OCI-LY7 (cell line): ENCODE data around the gene GLMP. TPM values are rescaled to one million over a fixed set of nuclear protein-coding genes. Genes with fewer than 3 reads are reported as not detected.

Source experiments
- BruUV-seq: library from RNA; stranded (reverse); fragments of 400-500 nt; replicated peaks from 2 replicates; lab custom pipeline; 2021; lab: Mats Ljungman, UMichigan
- CTCF ChIA-PET: fragments of 300-600 bp; sonication (Branson Sonifier 250); formaldehyde crosslinking; loops from one replicate; lab custom pipeline; 2022; ENCODE audit warnings: antibody characterized with exemption; ENCODE audit not compliant: unreplicated experiment; lab: Charles Lee
- POLR2A ChIA-PET: fragments of 300-600 bp; sonication (Branson Sonifier 250); formaldehyde crosslinking; loops from one replicate; lab custom pipeline; 2022; ENCODE audit warnings: antibody characterized with exemption; lab: Charles Lee
- DNase-seq: peaks from one replicate; pipeline ENCODE4 v3.0.0-alpha.2; 2015; ENCODE audit warnings: low spot score
- H2AFZ ChIP-seq: fragments of 200-600 bp; sonication (generic), shearing (Covaris generic); 2 replicates; pipeline ENCODE4 v1.6.1; 2014; ENCODE audit warnings: mild to moderate bottlenecking, antibody characterized with exemption, low read length, moderate library complexity
- H3K27ac ChIP-seq: fragments of 200-600 bp; sonication (generic); 2 replicates; pipeline ENCODE4 v1.5.1; 2014; ENCODE audit warnings: mixed run types, low read depth, mild to moderate bottlenecking, moderate library complexity, low read length, inconsistent platforms; ENCODE audit not compliant: poor library complexity, severe bottlenecking
- H3K36me3 ChIP-seq: fragments of 200-600 bp; sonication (generic); 2 replicates; pipeline ENCODE4 v1.6.1; 2014; ENCODE audit warnings: mild to moderate bottlenecking, antibody characterized with exemption, low read length, moderate library complexity, mixed read lengths; ENCODE audit not compliant: insufficient read depth
- H3K4me1 ChIP-seq: fragments of 200-600 bp; sonication (generic); 2 replicates; pipeline ENCODE4 v1.5.1; 2014; ENCODE audit warnings: mild to moderate bottlenecking, low read length; ENCODE audit not compliant: insufficient read depth, poor library complexity, severe bottlenecking
- H3K4me2 ChIP-seq: fragments of 200-600 bp; sonication (generic); 2 replicates; pipeline ENCODE4 v1.6.1; 2014; ENCODE audit warnings: mild to moderate bottlenecking, low read length
- H3K4me3 ChIP-seq: fragments of 200-600 bp; sonication (generic); 2 replicates; pipeline ENCODE4 v1.5.1; 2014; ENCODE audit warnings: mild to moderate bottlenecking, low read depth, low read length; ENCODE audit not compliant: poor library complexity, severe bottlenecking
- H3K79me2 ChIP-seq: fragments of 200-600 bp; sonication (generic); 2 replicates; pipeline ENCODE4 v1.6.1; 2016; ENCODE audit warnings: low read depth, mild to moderate bottlenecking, low read length, moderate library complexity, mixed read lengths; ENCODE audit not compliant: insufficient read depth
- H3K9me2 ChIP-seq: fragments of 200-600 bp; sonication (generic); 2 replicates; pipeline ENCODE4 v1.6.1; 2016; ENCODE audit warnings: mild to moderate bottlenecking, low read length, mixed read lengths; ENCODE audit not compliant: insufficient read depth
- H3K9me3 ChIP-seq: fragments of 200-600 bp; sonication (generic); 2 replicates; pipeline ENCODE4 v1.6.1; 2014; ENCODE audit warnings: mild to moderate bottlenecking, mixed run types, low read length, mixed read lengths
- H4K20me1 ChIP-seq: fragments of 200-600 bp; sonication (generic); 2 replicates; pipeline ENCODE4 v1.6.1; 2014; ENCODE audit warnings: mild to moderate bottlenecking, antibody characterized with exemption, low read length, moderate library complexity, mixed read lengths; ENCODE audit not compliant: insufficient read depth
- CTCF ChIP-seq: fragments of 200-600 bp; sonication (generic); conservative IDR thresholded peaks from 2 replicates; pipeline ENCODE4 v1.5.1; 2014; ENCODE audit warnings: mild to moderate bottlenecking, antibody characterized with exemption, low read length, moderate library complexity, mixed read lengths
- EZH2phosphoT487 ChIP-seq: fragments of 200-600 bp; sonication (generic); IDR thresholded peaks from 2 replicates; pipeline ENCODE4 v1.6.1; 2018; ENCODE audit warnings: low read depth, borderline replicate concordance, mild to moderate bottlenecking, mixed run types, antibody characterized with exemption, low read length, moderate library complexity, mixed read lengths
- intact Hi-C: fragments of 100-400 bp; cut with micrococcal nuclease; formaldehyde crosslinking; loops from one replicate; pipeline ENCODE4 v1.10.0; 2022; ENCODE audit not compliant: unreplicated experiment
- total RNA-seq, 2 experiments: library from RNA; depleted of rRNA in 1 of 2; stranded (reverse); fragments of >200 nt in 1 of 2; shearing (Covaris generic) in 1 of 2; gene quantifications; 2 replicates each; pipeline ENCODE4 v1.2.3, GENCODE V29; 2014 to 2022

GLMP gene
- total RNA-seq, 2 experiments from 2014 or later: 0.60 to 4.9 TPM

DNA sequence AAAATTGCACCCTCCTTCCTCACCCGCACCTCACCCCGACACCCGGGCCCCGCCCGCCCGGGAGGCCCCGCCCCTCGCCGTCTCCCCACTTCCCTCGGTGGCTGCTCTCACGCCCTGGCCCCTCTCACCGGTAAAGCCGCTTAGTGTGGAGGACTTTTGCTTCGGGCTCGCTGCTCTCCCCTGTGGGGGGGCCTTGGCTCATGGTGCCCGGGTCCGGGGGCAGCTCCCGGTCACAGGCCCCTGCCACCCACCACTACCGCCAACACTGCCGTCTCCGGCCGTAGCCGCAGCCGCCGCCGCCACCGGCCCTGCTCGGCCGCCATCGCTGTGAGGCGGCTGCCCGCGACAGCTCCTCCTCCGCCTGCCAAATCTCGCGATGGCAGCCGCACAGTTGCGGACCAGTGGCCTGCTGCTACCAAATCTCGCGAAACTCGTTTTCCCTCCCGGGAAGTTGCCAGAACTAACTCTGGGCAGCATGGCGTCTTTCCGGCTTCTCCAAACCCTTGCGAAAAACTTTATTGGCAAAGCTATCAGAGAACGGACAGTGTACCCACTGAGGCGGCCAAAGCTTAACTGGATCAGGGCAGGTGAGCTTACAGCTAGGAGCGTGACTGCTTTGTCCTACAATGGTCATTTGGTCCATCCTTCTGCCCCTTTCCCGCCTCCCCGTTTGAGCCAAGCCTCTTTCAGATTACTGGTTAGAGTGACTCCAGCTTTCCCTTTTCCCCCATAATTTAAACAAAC is 12.8 kb downstream of the GLMP start, which contains the start of gene SMG5:
TSS of gene SMG5 (minus strand) at position 347 of the 744 bp plus-strand sequence. CDS start at position 202, 145 bp downstream.
- Histone ChIP-seq H3K9me3 (no peaks in the 10 kb centered on the region), H3K4me2 (peak within 1 kb of the TSS; percentile 96), H4K20me1 (peaks cover 19% of the 10 kb centered on the region; the same call in 1 of the 2 replicates), H3K4me3 (peak within 1 kb of the TSS; percentile 82), H2AFZ (peak within 1 kb of the TSS; percentile 90), H3K36me3 (peaks cover 31% of the 10 kb centered on the region), H3K9me2 (no peaks in the 10 kb centered on the region), H3K4me1 (peaks cover 26% of the 10 kb centered on the region), H3K79me2 (peaks cover 43% of the 10 kb centered on the region), H3K27ac (peak within 1 kb of the TSS; percentile 66)
- BruUV-seq: no TSS peak
- CTCF ChIA-PET: interaction anchor here (0.5 to 1.5 kb wide), 5 partner anchors 11 to 155 kb away, joined by 3 to 4 read pairs (median 3); no protein-coding TSS in a partner anchor
- TF ChIP-seq CTCF: no peak
- no peak for TF ChIP-seq EZH2phosphoT487
- intact Hi-C loops: loop anchor here (1.0 kb wide), 1 partner anchor 55 kb away; no protein-coding TSS in a partner anchor
- peak; percentile 99 for DNase-seq
- POLR2A ChIA-PET: interaction anchor here (0.6 to 2.8 kb wide), 10 partner anchors 9 to 601 kb away, joined by 3 to 11 read pairs (median 5); partner anchors contain the start of gene PMF1

GRCh38 chr1:156281693-156282478 is 13.6 kb downstream of the GLMP start:
- no peaks in the 10 kb centered on the region for H3K9me3 ChIP-seq
- no TSS peak for BruUV-seq
- intact Hi-C loops: loop anchor here (1.0 kb wide), 1 partner anchor 55 kb away; no protein-coding TSS in a partner anchor
- peak overlapping the region; percentile 66 for H3K27ac ChIP-seq
- DNase-seq: peak; percentile 53
- peaks cover 26% of the 10 kb centered on the region for H3K4me1 ChIP-seq
- H3K4me3 ChIP-seq: peak overlapping the region; percentile 82
- H3K36me3 ChIP-seq: peaks cover 37% of the 10 kb centered on the region
- peak overlapping the region; percentile 96 for H3K4me2 ChIP-seq
- peak overlapping the region; percentile 1; the same call in 1 of the 2 replicates for H2AFZ ChIP-seq
- ChIA-PET POLR2A (interaction anchor here (0.5 to 2.8 kb wide), 7 partner anchors 10 to 154 kb away, joined by 3 to 11 read pairs (median 5); partner anchors contain the start of gene PMF1), CTCF (interaction anchor here (0.7 to 1.5 kb wide), 2 partner anchors 11 to 155 kb away, joined by 3 to 4 read pairs; no protein-coding TSS in a partner anchor)
- no peaks in the 10 kb centered on the region for H3K9me2 ChIP-seq
- H4K20me1 ChIP-seq: peaks cover 19% of the 10 kb centered on the region; the same call in 1 of the 2 replicates
- H3K79me2 ChIP-seq: peaks cover 43% of the 10 kb centered on the region
- TF ChIP-seq CTCF (no peak), EZH2phosphoT487 (no peak)
